ENCODE measurements around the gene LRRC51.

LRRC51 gene

DNA sequence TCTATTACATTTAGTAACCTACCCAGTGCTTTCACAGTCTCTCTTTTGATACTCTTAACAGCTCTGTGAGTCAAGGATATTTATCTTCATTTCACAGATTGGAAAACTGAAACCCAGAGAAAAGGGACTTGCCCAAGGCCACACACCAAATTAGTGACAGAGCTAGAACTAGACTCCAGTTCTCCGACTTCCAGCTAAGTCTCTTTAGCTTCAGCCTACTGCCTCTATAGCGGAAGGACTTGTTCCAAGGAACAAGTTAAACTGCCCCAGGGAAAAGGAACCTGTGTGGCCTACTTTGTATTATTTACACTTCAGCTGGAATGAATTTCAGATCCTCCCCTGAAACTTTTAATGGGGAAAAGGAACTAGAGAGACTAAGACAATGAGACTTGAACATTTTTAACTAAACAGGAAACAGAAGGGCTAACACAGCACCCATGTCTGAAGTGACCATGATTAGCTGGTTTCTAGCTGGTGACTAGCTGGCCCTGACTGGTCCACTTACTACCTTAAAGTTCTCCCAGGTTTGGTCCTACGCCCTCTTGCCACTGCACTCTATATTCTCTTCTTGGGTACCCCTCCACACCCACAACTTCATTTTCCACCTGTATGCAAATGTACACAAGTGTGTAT lies 1.3 kb downstream of the LRRC51 start:
- in situ Hi-C loops (cut with HindIII; ENCODE audit: low pct_ligation_motif_present, low sequenced_read_pairs): no loop called here
- no peaks in the 10 kb centered on the region for H3K36me3 ChIP-seq (replicated peaks)
- no peak overlapping the region for H3K27ac ChIP-seq
- DNase-seq: no peak
- no peaks in the 10 kb centered on the region for H3K27me3 ChIP-seq (replicated peaks)
- TF ChIP-seq, protein P1, sequence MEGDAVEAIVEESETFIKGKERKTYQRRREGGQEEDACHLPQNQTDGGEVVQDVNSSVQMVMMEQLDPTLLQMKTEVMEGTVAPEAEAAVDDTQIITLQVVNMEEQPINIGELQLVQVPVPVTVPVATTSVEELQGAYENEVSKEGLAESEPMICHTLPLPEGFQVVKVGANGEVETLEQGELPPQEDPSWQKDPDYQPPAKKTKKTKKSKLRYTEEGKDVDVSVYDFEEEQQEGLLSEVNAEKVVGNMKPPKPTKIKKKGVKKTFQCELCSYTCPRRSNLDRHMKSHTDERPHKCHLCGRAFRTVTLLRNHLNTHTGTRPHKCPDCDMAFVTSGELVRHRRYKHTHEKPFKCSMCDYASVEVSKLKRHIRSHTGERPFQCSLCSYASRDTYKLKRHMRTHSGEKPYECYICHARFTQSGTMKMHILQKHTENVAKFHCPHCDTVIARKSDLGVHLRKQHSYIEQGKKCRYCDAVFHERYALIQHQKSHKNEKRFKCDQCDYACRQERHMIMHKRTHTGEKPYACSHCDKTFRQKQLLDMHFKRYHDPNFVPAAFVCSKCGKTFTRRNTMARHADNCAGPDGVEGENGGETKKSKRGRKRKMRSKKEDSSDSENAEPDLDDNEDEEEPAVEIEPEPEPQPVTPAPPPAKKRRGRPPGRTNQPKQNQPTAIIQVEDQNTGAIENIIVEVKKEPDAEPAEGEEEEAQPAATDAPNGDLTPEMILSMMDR (IDR thresholded peaks at IDR 0.05; ENCODE audit: low read depth, low read length, missing control alignments): no peak
- H3K4me3 ChIP-seq (ENCODE audit: low read depth, low read length): no peak overlapping the region

DNA sequence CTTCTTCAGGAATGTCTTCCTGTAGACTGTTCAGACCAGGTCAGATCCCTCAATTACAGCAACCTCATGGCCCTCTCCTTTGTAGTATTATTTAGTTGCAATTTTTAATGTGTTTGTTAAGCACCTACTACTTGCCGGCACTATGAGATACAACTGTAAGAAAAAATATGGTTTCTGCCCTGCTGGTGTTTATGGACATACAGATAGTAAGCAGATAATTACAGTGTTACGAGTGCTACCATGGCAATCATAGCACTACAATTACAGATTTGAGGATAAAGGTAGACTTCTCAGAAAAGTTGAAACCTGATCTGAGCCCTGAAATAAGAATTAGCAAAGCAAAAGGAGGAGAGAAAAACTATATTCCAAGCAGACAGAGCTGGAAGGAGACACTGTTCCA lies 2.8 kb downstream of the LRRC51 start:
- no peak for DNase-seq
- no peaks in the 10 kb centered on the region for H3K36me3 ChIP-seq (replicated peaks)
- no peaks in the 10 kb centered on the region for H3K27me3 ChIP-seq (replicated peaks)
- TF ChIP-seq, protein P1 (IDR thresholded peaks at IDR 0.05; ENCODE audit: low read depth, low read length, missing control alignments): no peak
- no peak overlapping the region for H3K4me3 ChIP-seq (ENCODE audit: low read depth, low read length)
- in situ Hi-C loops (cut with HindIII; ENCODE audit: low pct_ligation_motif_present, low sequenced_read_pairs): no loop called here
- H3K27ac ChIP-seq: no peak overlapping the region

DNA sequence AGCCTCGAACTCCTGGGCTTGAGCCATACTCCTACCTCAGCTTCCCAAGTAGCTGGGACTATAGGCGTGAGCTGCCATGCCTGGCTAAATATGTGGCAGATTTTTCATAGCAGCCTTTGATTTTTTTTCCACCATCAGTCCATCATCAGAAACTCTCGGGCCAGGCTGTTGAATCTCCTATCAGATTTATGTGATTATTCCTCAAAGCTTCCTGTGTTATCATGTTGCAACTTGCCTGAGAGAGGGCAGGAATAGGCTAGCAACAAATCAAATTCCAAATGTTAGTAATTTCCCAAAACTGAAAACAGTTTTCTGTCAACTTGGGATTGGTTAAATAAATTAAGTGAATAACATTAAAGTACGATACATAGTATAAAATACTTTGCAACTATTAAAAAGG lies 3.4 kb downstream of the LRRC51 start:
- H3K36me3 ChIP-seq (replicated peaks): no peaks in the 10 kb centered on the region
- no peak for DNase-seq
- TF ChIP-seq, protein P1 (IDR thresholded peaks at IDR 0.05; ENCODE audit: low read depth, low read length, missing control alignments): no peak
- H3K4me3 ChIP-seq (ENCODE audit: low read depth, low read length): no peak overlapping the region
- H3K27ac ChIP-seq: no peak overlapping the region
- in situ Hi-C loops (cut with HindIII; ENCODE audit: low pct_ligation_motif_present, low sequenced_read_pairs): no loop called here
- H3K27me3 ChIP-seq (replicated peaks): no peaks in the 10 kb centered on the region

GRCh38 chr11:72084965-72085364 lies 4.3 kb downstream of the LRRC51 start:
- Histone ChIP-seq H3K4me3 (ENCODE audit: low read depth, low read length) (no peak overlapping the region), H3K27me3 (replicated peaks) (no peaks in the 10 kb centered on the region), H3K36me3 (replicated peaks) (no peaks in the 10 kb centered on the region), H3K27ac (no peak overlapping the region)
- TF ChIP-seq, protein P1 (IDR thresholded peaks at IDR 0.05; ENCODE audit: low read depth, low read length, missing control alignments): no peak
- DNase-seq: no peak
- in situ Hi-C loops (cut with HindIII; ENCODE audit: low pct_ligation_motif_present, low sequenced_read_pairs): no loop called here

- in situ Hi-C loops (cut with HindIII; ENCODE audit: low pct_ligation_motif_present, low sequenced_read_pairs): no loop called here
- TF ChIP-seq, protein P1 (IDR thresholded peaks at IDR 0.05; ENCODE audit: low read depth, low read length, missing control alignments): no peak
- no peaks in the 10 kb centered on the region for H3K27me3 ChIP-seq (replicated peaks)
- H3K27ac ChIP-seq: no peak overlapping the region
- H3K4me3 ChIP-seq (ENCODE audit: low read depth, low read length): no peak overlapping the region
- H3K36me3 ChIP-seq (replicated peaks): no peaks in the 10 kb centered on the region
- DNase-seq: no peak
These were observed 5.1 kb downstream of the LRRC51 start for GRCh38 chr11:72085621-72086351.
